Activated B cell treated with CpG ODN at 0.5 μM for 24 hours (primary cell): Measurements from ENCODE around the gene IDE. TPM values are rescaled to one million over a fixed set of nuclear protein-coding genes. Genes with fewer than 3 reads are reported as not detected.
"Not testable (repeated sequence)": the region's sequence is repeated elsewhere in the genome, so short reads cannot be mapped to it uniquely, and the experiment has no call there.

ENCODE experiments used
- ATAC-seq: fragments of 200-7000 bp; cut with Tn5 transposase; one replicate; pipeline ENCODE4 v1.10.0; 2021; ENCODE audit warnings: low read depth, mild to moderate bottlenecking, moderate library complexity
- CTCF ChIA-PET: fragments of 350-600 bp; sonication (Branson Sonifier 250); formaldehyde crosslinking; loops from one replicate; lab custom pipeline; 2021; ENCODE audit warnings: antibody characterized with exemption; lab: Charles Lee
- POLR2A ChIA-PET: fragments of 350-600 bp; sonication (Branson Sonifier 250); formaldehyde crosslinking; loops from one replicate; lab custom pipeline; 2021; ENCODE audit warnings: antibody characterized with exemption; lab: Charles Lee
- DNase-seq: peaks from one replicate; pipeline ENCODE4 v3.0.0; 2022
- H3K27ac Mint-ChIP-seq: one replicate; pipeline ENCODE4 v1.8.0; 2020; ENCODE audit warnings: mixed read lengths
- H3K27me3 Mint-ChIP-seq: one replicate; pipeline ENCODE4 v1.8.0; 2021; ENCODE audit warnings: mixed read lengths
- H3K36me3 Mint-ChIP-seq: one replicate; pipeline ENCODE4 v1.8.0; 2021; ENCODE audit warnings: low read depth, mixed read lengths
- H3K4me1 Mint-ChIP-seq: one replicate; pipeline ENCODE4 v1.8.0; 2021; ENCODE audit warnings: mixed read lengths
- H3K4me3 Mint-ChIP-seq: one replicate; pipeline ENCODE4 v1.8.0; 2020; ENCODE audit warnings: mild to moderate bottlenecking, mixed read lengths
- H3K9me3 Mint-ChIP-seq: one replicate; pipeline ENCODE4 v1.8.0; 2020; ENCODE audit warnings: mixed read lengths
- CTCF ChIP-seq: fragments of 200-600 bp; IDR thresholded peaks from one replicate; pipeline ENCODE4 v1.8.0; 2022; ENCODE audit warnings: antibody characterized with exemption, mild to moderate bottlenecking
- intact Hi-C: fragments of 100-400 bp; cut with micrococcal nuclease; formaldehyde crosslinking; loops from one replicate; pipeline ENCODE4 v1.15.1; 2024
- total RNA-seq: library from RNA; stranded (reverse); gene quantifications from 2 replicates; pipeline ENCODE4 v1.2.3, GENCODE V29; 2022

The IDE gene
- total RNA-seq, 1 donor from 2014 or later, result 39.2 TPM

- no peak for ATAC-seq
- Mint-ChIP-seq H3K9me3 (no peaks in the 10 kb centered on the region), H3K4me3 (peak overlapping the region; percentile 88), H3K27ac (peak overlapping the region; percentile 60), H3K36me3 (peaks cover 5% of the 10 kb centered on the region), H3K4me1 (peaks cover 42% of the 10 kb centered on the region), H3K27me3 (no peaks in the 10 kb centered on the region)
- CTCF ChIA-PET, result interaction anchor here (0.7 to 12.9 kb wide), 10 partner anchors 13 to 304 kb away, joined by 3 to 143 read pairs (median 4); no protein-coding TSS in a partner anchor
- no peak for TF ChIP-seq CTCF
- intact Hi-C loops, result loop anchor here (2.0 to 5.0 kb wide), 4 partner anchors 20 to 776 kb away; partner anchors contain the start of gene TNKS2
- no peak for DNase-seq
- POLR2A ChIA-PET, result interaction anchor here (0.7 to 4.4 kb wide), 9 partner anchors 9 to 282 kb away, joined by 3 to 49 read pairs (median 4); partner anchors contain the start of genes CPEB3, KIF11 and MARCHF5
Measured at GRCh38 chr10:92573091-92573797, 649 bp downstream of the IDE start.

- POLR2A ChIA-PET, result interaction anchor here (2.4 to 4.4 kb wide), 2 partner anchors 19 to 118 kb away, joined by 11 to 49 read pairs; partner anchors contain the start of gene KIF11
- Mint-ChIP-seq H3K36me3 (peaks cover 5% of the 10 kb centered on the region), H3K9me3 (no peaks in the 10 kb centered on the region)
Measured at GRCh38 chr10:92572362-92573090, 1.4 kb downstream of the IDE start.

GRCh38 chr10:92571649-92572048 lies 2.2 kb downstream of the IDE start:
- no peak overlapping the region for H3K4me3 Mint-ChIP-seq
- peaks cover 56% of the 10 kb centered on the region for H3K4me1 Mint-ChIP-seq
- H3K27me3 Mint-ChIP-seq, result no peaks in the 10 kb centered on the region
- CTCF ChIA-PET, result interaction anchor here (1.2 to 12.9 kb wide), 2 partner anchors 20 to 53 kb away, joined by 3 to 143 read pairs; no protein-coding TSS in a partner anchor
- no peak for ATAC-seq
- no peaks in the 10 kb centered on the region for H3K9me3 Mint-ChIP-seq
- no peak for DNase-seq
- no peak overlapping the region for H3K27ac Mint-ChIP-seq
- H3K36me3 Mint-ChIP-seq, result peaks cover 5% of the 10 kb centered on the region
- no peak for TF ChIP-seq CTCF
- POLR2A ChIA-PET, result interaction anchor here (0.5 to 4.4 kb wide), 2 partner anchors 20 to 24 kb away, joined by 5 to 49 read pairs; partner anchors contain the start of gene KIF11
- intact Hi-C loops, result loop anchor here (2.0 to 5.0 kb wide), 4 partner anchors 19 to 774 kb away; partner anchors contain the start of gene TNKS2

More at GRCh38 chr10:92572362-92573090, 1.4 kb downstream of the IDE start:
- no peak for TF ChIP-seq CTCF
- intact Hi-C loops, result loop anchor here (2.0 to 5.0 kb wide), 4 partner anchors 20 to 775 kb away; partner anchors contain the start of gene TNKS2
- peak overlapping the region; percentile 88 for H3K4me3 Mint-ChIP-seq
- CTCF ChIA-PET, result interaction anchor here (1.0 to 12.9 kb wide), 2 partner anchors 45 to 54 kb away, joined by 3 to 143 read pairs; no protein-coding TSS in a partner anchor
- peak overlapping the region; percentile 60 for H3K27ac Mint-ChIP-seq
- peaks cover 49% of the 10 kb centered on the region for H3K4me1 Mint-ChIP-seq
- DNase-seq, result no peak
- H3K27me3 Mint-ChIP-seq, result no peaks in the 10 kb centered on the region
- ATAC-seq, result no peak

- H3K4me1 Mint-ChIP-seq, result peaks cover 48% of the 10 kb centered on the region
- H3K27me3 Mint-ChIP-seq, H3K27ac Mint-ChIP-seq, H3K9me3 Mint-ChIP-seq, H3K4me3 Mint-ChIP-seq, ATAC-seq, POLR2A ChIA-PET, DNase-seq: not testable (repeated sequence)
- intact Hi-C loops, result loop anchor here (5.0 kb wide), 3 partner anchors 32 to 772 kb away; partner anchors contain the start of gene TNKS2
- peaks cover 12% of the 10 kb centered on the region for H3K36me3 Mint-ChIP-seq
- CTCF ChIA-PET, result interaction anchor here (12.9 kb wide), 1 partner anchor 51 kb away, joined by 143 read pairs; no protein-coding TSS in a partner anchor
Measured at GRCh38 chr10:92569663-92570062, 4.2 kb downstream of the IDE start.

GRCh38 chr10:92569071-92569470 lies 4.8 kb downstream of the IDE start:
- CTCF ChIA-PET, result interaction anchor here (12.9 kb wide), 1 partner anchor 50 kb away, joined by 143 read pairs; no protein-coding TSS in a partner anchor
- Mint-ChIP-seq H3K36me3 (peaks cover 12% of the 10 kb centered on the region), H3K4me1 (peaks cover 45% of the 10 kb centered on the region), H3K4me3 (no peak overlapping the region), H3K27me3 (no peaks in the 10 kb centered on the region), H3K27ac (no peak overlapping the region), H3K9me3 (no peaks in the 10 kb centered on the region)
- TF ChIP-seq CTCF, result no peak
- intact Hi-C loops, result no loop called here
- ATAC-seq, result no peak
- POLR2A ChIA-PET, result no interaction called here
- DNase-seq, result no peak
